ENCODE results near the gene CAMK2B. TPM values are rescaled to one million over a fixed set of nuclear protein-coding genes. Genes with fewer than 3 reads are reported as not detected.

CAMK2B gene
- total and polyA plus RNA-seq, 2 experiments from 2014 or later, result not detected

GRCh38 chr7:44308596-44309270 is 16.7 kb downstream of the CAMK2B start (continued):
- no peak for TF ChIP-seq ZNF462 (CRISPR knock-in tag; IDR thresholded peaks at IDR 0.05)
- no peak for TF ChIP-seq POLR2AphosphoS5 (IDR thresholded peaks at IDR 0.05; ENCODE audit: low read depth)
- TF ChIP-seq ZNF114 (CRISPR knock-in tag; IDR thresholded peaks at IDR 0.05), result no peak
- no peak for TF ChIP-seq EZH2phosphoT487 (IDR thresholded peaks at IDR 0.05; ENCODE audit: unreplicated experiment)
- TF ChIP-seq STAT1 (IDR thresholded peaks at IDR 0.05; ENCODE audit: unreplicated experiment), result no peak
- no peak for TF ChIP-seq NANOG (IDR thresholded peaks at IDR 0.05; ENCODE audit: borderline replicate concordance)
- TF ChIP-seq CREB1 (CRISPR knock-in tag; IDR thresholded peaks at IDR 0.05; ENCODE audit: low read depth), result no peak

GRCh38 chr7:44307905-44308595 is 17.3 kb downstream of the CAMK2B start:
- Histone ChIP-seq H3K79me2 (replicated peaks; ENCODE audit: insufficient read depth) (no peaks in the 10 kb centered on the region), H3K4me1 (ENCODE audit: insufficient read depth) (no peaks in the 10 kb centered on the region), H4K20me1 (replicated peaks; ENCODE audit: insufficient read depth) (no peaks in the 10 kb centered on the region), H3K9me2 (ENCODE audit: insufficient read depth) (no peaks in the 10 kb centered on the region), H3K27ac (ENCODE audit: low read depth) (no peak overlapping the region), H3K4me3 (no peak overlapping the region), H3K4me2 (no peak overlapping the region), H3K27me3 (ENCODE audit: insufficient read depth) (peaks cover 39% of the 10 kb centered on the region), H3F3A (replicated peaks; ENCODE audit: low read depth) (no peaks in the 10 kb centered on the region), H3K36me3 (ENCODE audit: insufficient read depth) (no peaks in the 10 kb centered on the region), H2AFZ (no peak overlapping the region)
- H3K4me1 Mint-ChIP-seq, result no peaks in the 10 kb centered on the region
- no peak overlapping the region for H3K27ac Mint-ChIP-seq
- DNase-seq (ENCODE audit: low spot score), result no peak
- ATAC-seq, result no peak
- TF ChIP-seq CTCF (conservative IDR thresholded peaks at IDR 0.05; ENCODE audit: low read depth in 2 of 2) (no peak), EZH2 (IDR thresholded peaks at IDR 0.05; ENCODE audit: low read depth, unreplicated experiment) (no peak)
- H3K9me3 Mint-ChIP-seq, result no peaks in the 10 kb centered on the region
- H3K36me3 Mint-ChIP-seq (ENCODE audit: low read depth), result no peaks in the 10 kb centered on the region
- H3K27me3 Mint-ChIP-seq (ENCODE audit: insufficient read depth, low read depth, poor library complexity), result peaks cover 28% of the 10 kb centered on the region
- H3K4me3 Mint-ChIP-seq, result no peak overlapping the region

Measured in GM23338 (cell line).